Measurements from ENCODE around the gene E2F4. TPM values are rescaled to one million over a fixed set of nuclear protein-coding genes. Genes with fewer than 3 reads are reported as not detected.

E2F4 gene
- total and polyA plus RNA-seq, 10 of the 15 experiments (the other 5 are each of a cell fraction or from before 2014, with no cell fraction given): 11.7 to 132 (median 95.9) TPM

DNA sequence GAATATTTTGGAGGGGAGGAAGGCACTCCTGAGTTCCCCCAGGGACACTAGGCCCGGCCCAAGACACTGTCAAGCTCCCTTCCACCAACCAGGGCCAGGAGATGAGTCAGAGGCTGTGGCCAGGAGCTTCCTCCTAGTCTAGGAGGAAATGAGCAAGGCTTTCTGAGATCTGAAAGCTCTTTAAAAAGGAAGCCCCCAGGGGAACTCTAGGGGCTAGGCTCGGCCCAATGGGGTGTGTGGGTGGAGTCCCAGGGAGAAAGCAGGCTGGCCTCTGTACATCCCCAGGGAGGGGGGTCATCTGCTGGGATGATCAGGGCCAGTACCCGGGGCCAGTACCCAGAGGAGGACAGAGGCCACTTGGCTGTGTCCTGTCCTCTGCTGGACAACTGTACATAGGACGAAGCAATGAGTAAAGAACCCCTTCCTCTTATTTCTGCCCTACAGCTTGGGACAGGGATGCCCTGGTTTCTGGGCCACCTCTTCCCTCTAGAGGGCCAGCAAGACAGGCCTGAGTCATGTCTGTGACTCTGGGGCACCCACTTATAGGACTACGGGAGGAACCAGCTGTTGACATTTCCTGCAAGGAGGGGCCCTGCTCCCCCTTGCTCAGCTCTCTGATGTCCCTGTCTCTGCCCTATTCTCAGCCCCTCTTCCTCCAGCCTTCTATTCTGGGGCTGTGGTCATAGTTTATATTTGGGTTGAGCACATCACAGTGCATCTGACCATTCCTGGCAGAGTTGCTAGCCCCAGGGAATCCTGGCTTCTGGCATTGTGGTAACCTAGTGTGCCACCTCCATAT, 52.6 kb downstream of the E2F4 start:
- H3K79me2 ChIP-seq (ENCODE audit: control insufficient read depth, insufficient read depth, low read length): peaks cover 39% of the 10 kb centered on the region
- H3K27ac ChIP-seq (ENCODE audit: control insufficient read depth, insufficient read depth): peak overlapping the region; percentile 98
- ChIA-PET POLR2A (interaction anchor here (0.6 to 8.0 kb wide), 11 partner anchors 18 to 317 kb away, joined by 3 to 100 read pairs (median 4); partner anchors contain the start of genes ATP6V0D1, E2F4, FBXL8 and NOL3), CTCF (interaction anchor here (0.7 to 4.9 kb wide), 14 partner anchors 16 to 292 kb away, joined by 3 to 29 read pairs (median 4); partner anchors contain the start of genes FBXL8, NOL3, TMEM208 and TRADD), RAD21 (ENCODE audit: unreplicated experiment) (interaction anchor here (0.6 to 4.6 kb wide), 9 partner anchors 18 to 273 kb away, joined by 3 to 35 read pairs (median 4); partner anchors contain the start of genes ATP6V0D1, E2F4, PLEKHG4 and TMEM208), SMC1A (ENCODE audit: uncharacterized antibody, unreplicated experiment) (interaction anchor here (0.5 to 2.1 kb wide), 8 partner anchors 10 to 1445 kb away, joined by 3 to 17 read pairs (median 6); partner anchors contain the start of genes E2F4 and TMEM208)
- intact Hi-C loops (cut with micrococcal nuclease; ENCODE audit: unreplicated experiment) (no loop called here), in situ Hi-C loops (cut with MboI) (no loop called here)
- peak overlapping the region; percentile 97 for H3K4me3 ChIP-seq
- FAIRE-seq: peak; percentile 86
- H3K9ac ChIP-seq (ENCODE audit: control insufficient read depth, insufficient read depth, low read length): peak overlapping the region; percentile 82
- peak overlapping the region; percentile 99 for H3K4me2 ChIP-seq (ENCODE audit: control insufficient read depth, insufficient read depth)
- WGBS (ENCODE audit: insufficient coverage, insufficient replicate concordance, low lambda C conversion rate, missing lambda C conversion rate): 2% methylated on average over 5 of the region's 5 CpGs
- H3K9me3 ChIP-seq (replicated peaks; ENCODE audit: control insufficient read depth, insufficient read depth, low read length): no peaks in the 10 kb centered on the region
- H4K20me1 ChIP-seq (ENCODE audit: control insufficient read depth, insufficient read depth): no peaks in the 10 kb centered on the region
- peak; percentile 78 for DNase-seq (ENCODE audit: low read depth, low spot score)
- H3K4me1 ChIP-seq (ENCODE audit: control insufficient read depth, insufficient read depth, low read length): peaks cover 39% of the 10 kb centered on the region
- no peaks in the 10 kb centered on the region; a peak in 2 of 4 replicates for H3K36me3 ChIP-seq (ENCODE audit: control insufficient read depth in 2 of 2, insufficient read depth in 2 of 2, low read length in 1 of 2)
- H2AFZ ChIP-seq (ENCODE audit: control insufficient read depth, low read depth, low read length): peak overlapping the region; percentile 62
- H3K27me3 ChIP-seq (replicated peaks in 1 of 2; ENCODE audit: control insufficient read depth in 2 of 2, insufficient read depth in 2 of 2, low read length in 1 of 2): no peaks in the 10 kb centered on the region; a peak in 1 of 4 replicates
- ATAC-seq: peak; percentile 60
- BruUV-seq (replicated peaks): TSS peak; percentile 38
- TF ChIP-seq POLR2AphosphoS2 (IDR thresholded peaks at IDR 0.05; ENCODE audit: low read depth, low read length) (0 out of 2 replicates have a peak, but pooled peaks have one; percentile 30), ESRRA (IDR thresholded peaks at IDR 0.05; ENCODE audit: low read length) (no peak), ETV6 (conservative IDR thresholded peaks at IDR 0.05 in 1 of 2, IDR thresholded peaks at IDR 0.05 in 1 of 2; ENCODE audit: borderline replicate concordance in 1 of 2, low read depth in 1 of 2) (peak in 1 of 2 experiments; percentile 71; a peak in 2 of 4 replicates), SIN3A (IDR thresholded peaks at IDR 0.05; ENCODE audit: low read depth, low read length) (0 out of 2 replicates have a peak, but pooled peaks have one; percentile 37), ATF7 (IDR thresholded peaks at IDR 0.05; ENCODE audit: low read depth) (peak; percentile 74), ASH2L (IDR thresholded peaks at IDR 0.05; ENCODE audit: borderline replicate concordance, low read depth) (no peak), POU2F2 (IDR thresholded peaks at IDR 0.05; ENCODE audit: borderline replicate concordance, low read depth, low read length) (peak; percentile 10; the same call in 1 of the 3 replicates), JUND (IDR thresholded peaks at IDR 0.05; ENCODE audit: low read depth, low read length) (peak; percentile 76), ZZZ3 (IDR thresholded peaks at IDR 0.05; ENCODE audit: control insufficient read depth, insufficient read length, low read depth) (no peak)
- TF ChIP-seq, protein P1, sequence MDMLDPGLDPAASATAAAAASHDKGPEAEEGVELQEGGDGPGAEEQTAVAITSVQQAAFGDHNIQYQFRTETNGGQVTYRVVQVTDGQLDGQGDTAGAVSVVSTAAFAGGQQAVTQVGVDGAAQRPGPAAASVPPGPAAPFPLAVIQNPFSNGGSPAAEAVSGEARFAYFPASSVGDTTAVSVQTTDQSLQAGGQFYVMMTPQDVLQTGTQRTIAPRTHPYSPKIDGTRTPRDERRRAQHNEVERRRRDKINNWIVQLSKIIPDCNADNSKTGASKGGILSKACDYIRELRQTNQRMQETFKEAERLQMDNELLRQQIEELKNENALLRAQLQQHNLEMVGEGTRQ (IDR thresholded peaks at IDR 0.05; ENCODE audit: borderline replicate concordance, low read depth, low read length): no peak
- TF ChIP-seq, protein P2, sequence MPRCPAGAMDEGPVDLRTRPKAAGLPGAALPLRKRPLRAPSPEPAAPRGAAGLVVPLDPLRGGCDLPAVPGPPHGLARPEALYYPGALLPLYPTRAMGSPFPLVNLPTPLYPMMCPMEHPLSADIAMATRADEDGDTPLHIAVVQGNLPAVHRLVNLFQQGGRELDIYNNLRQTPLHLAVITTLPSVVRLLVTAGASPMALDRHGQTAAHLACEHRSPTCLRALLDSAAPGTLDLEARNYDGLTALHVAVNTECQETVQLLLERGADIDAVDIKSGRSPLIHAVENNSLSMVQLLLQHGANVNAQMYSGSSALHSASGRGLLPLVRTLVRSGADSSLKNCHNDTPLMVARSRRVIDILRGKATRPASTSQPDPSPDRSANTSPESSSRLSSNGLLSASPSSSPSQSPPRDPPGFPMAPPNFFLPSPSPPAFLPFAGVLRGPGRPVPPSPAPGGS (IDR thresholded peaks at IDR 0.05; ENCODE audit: borderline replicate concordance, insufficient read depth, low read depth, low read length, poor library complexity, severe bottlenecking): peak; percentile 53
- TF ChIP-seq, protein P3, sequence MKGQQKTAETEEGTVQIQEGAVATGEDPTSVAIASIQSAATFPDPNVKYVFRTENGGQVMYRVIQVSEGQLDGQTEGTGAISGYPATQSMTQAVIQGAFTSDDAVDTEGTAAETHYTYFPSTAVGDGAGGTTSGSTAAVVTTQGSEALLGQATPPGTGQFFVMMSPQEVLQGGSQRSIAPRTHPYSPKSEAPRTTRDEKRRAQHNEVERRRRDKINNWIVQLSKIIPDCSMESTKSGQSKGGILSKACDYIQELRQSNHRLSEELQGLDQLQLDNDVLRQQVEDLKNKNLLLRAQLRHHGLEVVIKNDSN (IDR thresholded peaks at IDR 0.05; ENCODE audit: borderline replicate concordance, extremely low read length, insufficient read depth, low read depth, low read length): no peak
- TF ChIP-seq, protein P4, sequence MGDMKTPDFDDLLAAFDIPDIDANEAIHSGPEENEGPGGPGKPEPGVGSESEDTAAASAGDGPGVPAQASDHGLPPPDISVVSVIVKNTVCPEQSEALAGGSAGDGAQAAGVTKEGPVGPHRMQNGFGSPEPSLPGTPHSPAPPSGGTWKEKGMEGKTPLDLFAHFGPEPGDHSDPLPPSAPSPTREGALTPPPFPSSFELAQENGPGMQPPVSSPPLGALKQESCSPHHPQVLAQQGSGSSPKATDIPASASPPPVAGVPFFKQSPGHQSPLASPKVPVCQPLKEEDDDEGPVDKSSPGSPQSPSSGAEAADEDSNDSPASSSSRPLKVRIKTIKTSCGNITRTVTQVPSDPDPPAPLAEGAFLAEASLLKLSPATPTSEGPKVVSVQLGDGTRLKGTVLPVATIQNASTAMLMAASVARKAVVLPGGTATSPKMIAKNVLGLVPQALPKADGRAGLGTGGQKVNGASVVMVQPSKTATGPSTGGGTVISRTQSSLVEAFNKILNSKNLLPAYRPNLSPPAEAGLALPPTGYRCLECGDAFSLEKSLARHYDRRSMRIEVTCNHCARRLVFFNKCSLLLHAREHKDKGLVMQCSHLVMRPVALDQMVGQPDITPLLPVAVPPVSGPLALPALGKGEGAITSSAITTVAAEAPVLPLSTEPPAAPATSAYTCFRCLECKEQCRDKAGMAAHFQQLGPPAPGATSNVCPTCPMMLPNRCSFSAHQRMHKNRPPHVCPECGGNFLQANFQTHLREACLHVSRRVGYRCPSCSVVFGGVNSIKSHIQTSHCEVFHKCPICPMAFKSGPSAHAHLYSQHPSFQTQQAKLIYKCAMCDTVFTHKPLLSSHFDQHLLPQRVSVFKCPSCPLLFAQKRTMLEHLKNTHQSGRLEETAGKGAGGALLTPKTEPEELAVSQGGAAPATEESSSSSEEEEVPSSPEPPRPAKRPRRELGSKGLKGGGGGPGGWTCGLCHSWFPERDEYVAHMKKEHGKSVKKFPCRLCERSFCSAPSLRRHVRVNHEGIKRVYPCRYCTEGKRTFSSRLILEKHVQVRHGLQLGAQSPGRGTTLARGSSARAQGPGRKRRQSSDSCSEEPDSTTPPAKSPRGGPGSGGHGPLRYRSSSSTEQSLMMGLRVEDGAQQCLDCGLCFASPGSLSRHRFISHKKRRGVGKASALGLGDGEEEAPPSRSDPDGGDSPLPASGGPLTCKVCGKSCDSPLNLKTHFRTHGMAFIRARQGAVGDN (IDR thresholded peaks at IDR 0.05): 0 out of 2 replicates have a peak, but pooled peaks have one; percentile 16
